Endodermal cell (in vitro differentiated cells): Measurements from ENCODE around the gene NFIA. TPM values are rescaled to one million over a fixed set of nuclear protein-coding genes. Genes with fewer than 3 reads are reported as not detected.

Experiments
- DNase-seq: peaks from one replicate; pipeline ENCODE4 v3.0.0-alpha.2; 2017
- H3K27ac ChIP-seq: 2 replicates; pipeline ENCODE4 v1.5.1; 2013; ENCODE audit warnings: mild to moderate bottlenecking, low read depth, low read length, moderate library complexity
- H3K27me3 ChIP-seq: 2 replicates; pipeline ENCODE4 v1.6.1; 2013; ENCODE audit warnings: mild to moderate bottlenecking, low read length, moderate library complexity; ENCODE audit not compliant: insufficient read depth, control insufficient read depth, poor library complexity, severe bottlenecking
- H3K36me3 ChIP-seq: 2 replicates; pipeline ENCODE4 v1.7.0; 2013; ENCODE audit warnings: mild to moderate bottlenecking, low read length, moderate library complexity; ENCODE audit not compliant: control insufficient read depth, insufficient read depth
- H3K4me1 ChIP-seq: one replicate; pipeline ENCODE4 v1.7.0; 2013; ENCODE audit warnings: low read length; ENCODE audit not compliant: control insufficient read depth, insufficient read depth
- H3K4me3 ChIP-seq: 2 replicates; pipeline ENCODE4 v1.5.1; 2013; ENCODE audit warnings: mild to moderate bottlenecking, low read length, moderate library complexity
- H3K9ac ChIP-seq: 2 replicates; pipeline ENCODE4 v1.6.1; 2013; ENCODE audit warnings: mild to moderate bottlenecking, low read length, moderate library complexity; ENCODE audit not compliant: poor library complexity, severe bottlenecking; ENCODE audit errors: extremely low read depth
- H3K9me3 ChIP-seq: 2 replicates; pipeline ENCODE4 v1.6.1; 2013; ENCODE audit warnings: mild to moderate bottlenecking, low read length, moderate library complexity; ENCODE audit not compliant: control insufficient read depth
- H3K27ac Mint-ChIP-seq: 2 replicates; pipeline ENCODE4 v1.8.0; 2020; ENCODE audit warnings: mixed read lengths
- H3K27me3 Mint-ChIP-seq: 2 replicates; pipeline ENCODE4 v1.8.0; 2021; ENCODE audit warnings: mild to moderate bottlenecking, mixed read lengths; ENCODE audit not compliant: insufficient read depth
- H3K36me3 Mint-ChIP-seq: 2 replicates; pipeline ENCODE4 v1.8.0; 2020; ENCODE audit warnings: low read depth, mixed read lengths
- H3K4me1 Mint-ChIP-seq: 2 replicates; pipeline ENCODE4 v1.8.0; 2020; ENCODE audit warnings: mixed read lengths
- H3K4me3 Mint-ChIP-seq: 2 replicates; pipeline ENCODE4 v1.8.0; 2020; ENCODE audit warnings: mild to moderate bottlenecking, moderate library complexity, mixed read lengths
- H3K9me3 Mint-ChIP-seq: 2 replicates; pipeline ENCODE4 v1.8.0; 2020; ENCODE audit warnings: mild to moderate bottlenecking, mixed read lengths
- WGBS, 2 experiments: methylation state at CpG; one replicate each; pipeline versions ENCODE4 v1.1.5 to v1.1.7; 2013; ENCODE audit warnings: missing lambda C conversion rate in 2 of 2, mixed read lengths in 1 of 2; ENCODE audit not compliant: insufficient coverage in 1 of 2, insufficient read length in 1 of 2; 5-methylcytosine and 5-hydroxymethylcytosine counted together
- total RNA-seq, 2 donors: library from RNA; stranded (reverse); fragmentation: NEBNext Ultra II Directional in 1 of 2; extraction: Animal tissue kit (Norgen Biotek cat#: 25700) in 1 of 2; gene quantifications; 2 replicates in 1 of 2; 3 replicates in 1 of 2; pipeline ENCODE4 v1.2.1, GENCODE V29; 2021
- TF ChIP-seq, protein P1 (sequence below): fragments of 200-600 bp; sonication (generic); conservative IDR thresholded peaks from 2 replicates; pipeline ENCODE4 v1.5.0; 2021; ENCODE audit warnings: antibody characterized with exemption, mild to moderate bottlenecking

The NFIA gene
- total RNA-seq, 2 donors from 2014 or later, result 2.3 to 3.8 TPM

DNA sequence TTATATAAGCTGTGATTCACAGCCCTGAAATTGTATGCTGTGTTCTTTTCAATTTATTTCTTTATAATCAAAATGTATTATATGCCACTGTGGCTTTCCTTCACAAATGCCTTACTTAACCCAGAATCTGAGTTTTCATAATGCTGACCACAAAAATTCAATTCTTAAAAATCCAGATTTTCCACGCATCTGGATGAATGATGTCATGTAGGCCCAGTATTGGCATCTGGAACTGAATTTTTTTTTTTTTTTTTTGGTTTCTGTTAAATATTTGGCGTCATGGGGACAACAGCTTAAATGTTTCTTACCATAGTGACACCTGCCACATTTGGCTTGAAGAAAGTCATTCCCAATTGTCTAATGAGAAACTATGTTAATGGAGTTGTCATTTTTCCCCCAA is 345.8 kb downstream of the NFIA start:
- TF ChIP-seq, protein P1, sequence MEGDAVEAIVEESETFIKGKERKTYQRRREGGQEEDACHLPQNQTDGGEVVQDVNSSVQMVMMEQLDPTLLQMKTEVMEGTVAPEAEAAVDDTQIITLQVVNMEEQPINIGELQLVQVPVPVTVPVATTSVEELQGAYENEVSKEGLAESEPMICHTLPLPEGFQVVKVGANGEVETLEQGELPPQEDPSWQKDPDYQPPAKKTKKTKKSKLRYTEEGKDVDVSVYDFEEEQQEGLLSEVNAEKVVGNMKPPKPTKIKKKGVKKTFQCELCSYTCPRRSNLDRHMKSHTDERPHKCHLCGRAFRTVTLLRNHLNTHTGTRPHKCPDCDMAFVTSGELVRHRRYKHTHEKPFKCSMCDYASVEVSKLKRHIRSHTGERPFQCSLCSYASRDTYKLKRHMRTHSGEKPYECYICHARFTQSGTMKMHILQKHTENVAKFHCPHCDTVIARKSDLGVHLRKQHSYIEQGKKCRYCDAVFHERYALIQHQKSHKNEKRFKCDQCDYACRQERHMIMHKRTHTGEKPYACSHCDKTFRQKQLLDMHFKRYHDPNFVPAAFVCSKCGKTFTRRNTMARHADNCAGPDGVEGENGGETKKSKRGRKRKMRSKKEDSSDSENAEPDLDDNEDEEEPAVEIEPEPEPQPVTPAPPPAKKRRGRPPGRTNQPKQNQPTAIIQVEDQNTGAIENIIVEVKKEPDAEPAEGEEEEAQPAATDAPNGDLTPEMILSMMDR, result no peak
- Histone ChIP-seq H3K9me3 (no peaks in the 10 kb centered on the region), H3K36me3 (no peaks in the 10 kb centered on the region), H3K27me3 (no peaks in the 10 kb centered on the region), H3K4me3 (no peak overlapping the region), H3K9ac (no peak overlapping the region), H3K27ac (no peak overlapping the region), H3K4me1 (no peaks in the 10 kb centered on the region)
- 92% methylated on average over 2 of the region's 2 CpGs; no CpG with 5 or more reads in 1 of the 2 experiments for WGBS, 2 experiments
- H3K27ac Mint-ChIP-seq, result no peak overlapping the region
- H3K36me3 Mint-ChIP-seq, result no peaks in the 10 kb centered on the region
- no peaks in the 10 kb centered on the region for H3K9me3 Mint-ChIP-seq
- DNase-seq, result no peak
- H3K27me3 Mint-ChIP-seq, result peaks cover 13% of the 10 kb centered on the region
- H3K4me1 Mint-ChIP-seq, result no peaks in the 10 kb centered on the region
- H3K4me3 Mint-ChIP-seq, result no peak overlapping the region

DNA sequence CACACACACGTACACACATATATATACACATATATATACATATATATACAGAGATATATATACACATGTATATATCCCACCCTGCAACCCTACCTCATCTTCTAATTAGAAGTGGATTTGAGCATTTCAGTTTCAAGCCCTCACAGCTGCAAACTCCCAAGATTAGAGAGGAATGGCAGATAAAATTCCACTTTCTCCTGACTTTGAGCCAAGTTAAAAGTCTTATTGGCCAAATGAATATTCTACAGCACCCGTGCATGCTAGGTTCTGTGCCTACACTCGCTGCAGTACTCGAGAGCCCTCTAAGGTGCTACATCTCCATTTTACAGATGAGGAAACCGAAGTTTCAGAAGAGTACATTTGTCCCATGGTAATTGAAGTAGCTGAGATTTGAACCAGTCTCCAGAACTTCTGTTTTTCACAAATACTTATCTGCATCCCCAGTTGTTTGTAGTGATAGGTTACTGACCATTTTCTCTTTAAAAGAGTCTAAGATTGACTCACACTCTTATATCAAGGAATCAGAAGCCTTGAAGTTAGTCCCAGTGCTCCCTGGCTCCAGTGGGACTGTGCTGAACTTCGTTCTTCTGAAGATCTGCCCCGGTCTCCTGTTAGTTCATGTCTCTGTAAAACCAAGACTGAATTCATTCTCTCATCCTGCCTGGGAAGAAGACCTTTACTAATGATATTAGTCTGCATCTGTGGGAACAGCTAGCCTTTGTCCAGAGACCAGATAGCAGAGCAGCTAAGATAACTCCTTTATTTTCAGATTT is 350.4 kb downstream of the NFIA start:
- 89 to 93% methylated on average over 4 to 6 of the region's 7 CpGs for WGBS, 2 experiments
- TF ChIP-seq, protein P1, result no peak
- Histone ChIP-seq H3K9me3 (no peaks in the 10 kb centered on the region), H3K9ac (no peak overlapping the region), H3K36me3 (no peaks in the 10 kb centered on the region), H3K27ac (no peak overlapping the region), H3K4me1 (peaks cover 5% of the 10 kb centered on the region), H3K4me3 (no peak overlapping the region), H3K27me3 (peaks cover 27% of the 10 kb centered on the region)
- Mint-ChIP-seq H3K36me3 (no peaks in the 10 kb centered on the region), H3K27me3 (peaks cover 38% of the 10 kb centered on the region), H3K27ac (no peak overlapping the region), H3K4me1 (peaks cover 12% of the 10 kb centered on the region), H3K9me3 (no peaks in the 10 kb centered on the region), H3K4me3 (no peak overlapping the region)
- DNase-seq, result no peak

DNA sequence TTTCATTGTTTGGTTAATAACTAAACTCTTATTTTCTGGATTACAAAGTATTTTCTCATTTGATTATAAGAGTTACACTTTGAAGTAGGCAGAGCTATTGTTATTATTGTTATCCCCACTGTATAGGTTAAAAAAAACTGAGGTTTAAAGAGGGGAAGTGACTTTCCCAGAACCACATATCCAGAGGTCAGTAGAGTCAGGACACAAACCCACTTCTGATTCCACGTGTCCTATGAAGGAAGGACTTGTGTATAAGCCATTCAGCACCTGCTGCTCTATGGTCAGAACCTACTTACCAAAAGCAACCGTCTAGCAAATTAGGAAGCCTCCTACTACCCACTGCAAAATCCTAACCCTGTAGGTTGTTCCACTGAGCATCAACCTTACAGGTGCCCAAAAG is 351.3 kb downstream of the NFIA start:
- Histone ChIP-seq H3K27ac (no peak overlapping the region), H3K9ac (no peak overlapping the region), H3K4me3 (no peak overlapping the region), H3K9me3 (no peaks in the 10 kb centered on the region), H3K27me3 (peaks cover 30% of the 10 kb centered on the region), H3K4me1 (peaks cover 5% of the 10 kb centered on the region), H3K36me3 (no peaks in the 10 kb centered on the region)
- DNase-seq, result no peak
- TF ChIP-seq, protein P1, result no peak
- peaks cover 40% of the 10 kb centered on the region for H3K27me3 Mint-ChIP-seq
- no peaks in the 10 kb centered on the region for H3K36me3 Mint-ChIP-seq
- H3K4me1 Mint-ChIP-seq, result peaks cover 12% of the 10 kb centered on the region
- H3K27ac Mint-ChIP-seq, result no peak overlapping the region
- 95 to 100% methylated on average over 2 of the region's 2 CpGs for WGBS, 2 experiments
- no peaks in the 10 kb centered on the region for H3K9me3 Mint-ChIP-seq
- no peak overlapping the region for H3K4me3 Mint-ChIP-seq
